ENCODE measurements around the gene RELCH. TPM values are rescaled to one million over a fixed set of nuclear protein-coding genes. Genes with fewer than 3 reads are reported as not detected.

The RELCH gene
- total and polyA plus RNA-seq, 7 donors: 3.5 to 13.4 (median 9.8) TPM

- Histone ChIP-seq H3K9me3 (no peaks in the 10 kb centered on the region), H3K4me1 (no peaks in the 10 kb centered on the region), H3K4me3 (no peak overlapping the region), H3K27me3 (ENCODE audit: insufficient read depth in 3 of 3, low read length in 2 of 3) (no peaks in the 10 kb centered on the region), H3K36me3 (ENCODE audit: insufficient read depth in 1 of 2, low read depth in 1 of 2) (peaks cover 0 to 48% of the 10 kb centered on the region in 2 donors), H3K27ac (no peak overlapping the region)
- no peak for TF ChIP-seq CTCF (IDR thresholded peaks at IDR 0.05)
- intact Hi-C loops (cut with DNase I): no loop called here
- no peak for ATAC-seq
- no peak for DNase-seq
- WGBS, 3 donors: 88 to 100% (median 94%) methylated on average over 1 of the region's 1 CpG
Measured at GRCh38 chr18:62280786-62281185, 93.7 kb downstream of the RELCH start.

- WGBS, 3 donors: 74 to 79% (median 76%) methylated on average over 1 of the region's 1 CpG
- H3K4me1 ChIP-seq: no peaks in the 10 kb centered on the region
- no peak overlapping the region for H3K4me3 ChIP-seq
- no peak overlapping the region for H3K27ac ChIP-seq
- no peaks in the 10 kb centered on the region for H3K9me3 ChIP-seq
- no peak for ATAC-seq
- no peak for TF ChIP-seq CTCF (IDR thresholded peaks at IDR 0.05)
- peaks cover 0 to 43% of the 10 kb centered on the region in 2 donors for H3K36me3 ChIP-seq (ENCODE audit: insufficient read depth in 1 of 2, low read depth in 1 of 2)
- intact Hi-C loops (cut with DNase I): no loop called here
- no peak for DNase-seq
- H3K27me3 ChIP-seq (ENCODE audit: insufficient read depth in 3 of 3, low read length in 2 of 3): no peaks in the 10 kb centered on the region
Measured at GRCh38 chr18:62281684-62282083, 94.6 kb downstream of the RELCH start.

GRCh38 chr18:62282188-62282629 lies 95.2 kb downstream of the RELCH start:
- intact Hi-C loops (cut with DNase I): no loop called here
- no peaks in the 10 kb centered on the region for H3K9me3 ChIP-seq
- DNase-seq: no peak
- TF ChIP-seq CTCF (IDR thresholded peaks at IDR 0.05): no peak
- no peak for ATAC-seq
- H3K27ac ChIP-seq: no peak overlapping the region
- H3K4me1 ChIP-seq: no peaks in the 10 kb centered on the region
- no peak overlapping the region for H3K4me3 ChIP-seq
- 57 to 71% (median 69%) methylated on average over 2 of the region's 2 CpGs for whole genome bisulfite sequencing, 3 donors
- H3K36me3 ChIP-seq (ENCODE audit: insufficient read depth in 1 of 2, low read depth in 1 of 2): peaks cover 0 to 40% of the 10 kb centered on the region in 2 donors
- no peaks in the 10 kb centered on the region for H3K27me3 ChIP-seq (ENCODE audit: insufficient read depth in 3 of 3, low read length in 2 of 3)

GRCh38 chr18:62284637-62285036 lies 97.6 kb downstream of the RELCH start:
- peaks cover 0 to 34% of the 10 kb centered on the region in 2 donors for H3K36me3 ChIP-seq (ENCODE audit: insufficient read depth in 1 of 2, low read depth in 1 of 2)
- 65 to 69% (median 68%) methylated on average over 3 of the region's 3 CpGs for WGBS, 3 donors
- no peak overlapping the region for H3K27ac ChIP-seq
- DNase-seq (no peak), ATAC-seq (no peak)
- no peak for TF ChIP-seq CTCF (IDR thresholded peaks at IDR 0.05)
- H3K9me3 ChIP-seq: no peaks in the 10 kb centered on the region
- intact Hi-C loops (cut with DNase I): no loop called here
- H3K27me3 ChIP-seq (ENCODE audit: insufficient read depth in 3 of 3, low read length in 2 of 3): no peaks in the 10 kb centered on the region
- H3K4me1 ChIP-seq: no peaks in the 10 kb centered on the region
- no peak overlapping the region for H3K4me3 ChIP-seq

- DNase-seq: no peak
- Histone ChIP-seq H3K4me3 (no peak overlapping the region), H3K27me3 (ENCODE audit: insufficient read depth in 3 of 3, low read length in 2 of 3) (no peaks in the 10 kb centered on the region), H3K36me3 (ENCODE audit: insufficient read depth in 1 of 2, low read depth in 1 of 2) (peaks cover 0 to 27% of the 10 kb centered on the region in 2 donors), H3K4me1 (no peaks in the 10 kb centered on the region), H3K27ac (no peak overlapping the region), H3K9me3 (no peaks in the 10 kb centered on the region)
- ATAC-seq: no peak
- TF ChIP-seq CTCF (IDR thresholded peaks at IDR 0.05): no peak
- intact Hi-C loops (cut with DNase I): no loop called here
- WGBS, 3 donors: 93 to 96% (median 95%) methylated on average over 6 of the region's 6 CpGs
Measured at GRCh38 chr18:62285281-62285680, 98.2 kb downstream of the RELCH start.

All from psoas muscle (tissue), 8 donors.